ENCODE data around the gene PI16.
"Not testable (repeated sequence)": the region's sequence is repeated elsewhere in the genome, so short reads cannot be mapped to it uniquely, and the experiment has no call there.

Gene PI16

GRCh38 chr6:36990401-36990800 lies 35.9 kb downstream of the PI16 start:
- CTCF ChIA-PET = interaction anchor here (1.3 to 1.7 kb wide), 2 partner anchors 11 to 28 kb away, joined by 4 to 5 read pairs; no protein-coding TSS in a partner anchor
- H3K4me1 ChIP-seq (ENCODE audit: control extremely low read depth in 1 of 4, control insufficient read depth in 4 of 4, insufficient read depth in 4 of 4, low read length in 3 of 4) = peaks cover 3 to 11% (median 10%) of the 10 kb centered on the region in 4 experiments
- H3K36me3 ChIP-seq (ENCODE audit: control insufficient read depth in 4 of 4, insufficient read depth in 4 of 4, low read length in 3 of 4); H3K27ac ChIP-seq (ENCODE audit: insufficient read depth in 1 of 2, low read depth in 1 of 2, low read length in 2 of 2, poor library complexity in 1 of 2, severe bottlenecking in 2 of 2); H3K4me3 ChIP-seq (ENCODE audit: control insufficient read depth in 1 of 7, extremely low read depth in 1 of 7, insufficient read depth in 4 of 7, low read depth in 2 of 7, low read length in 6 of 7); POLR2A ChIA-PET; DNase-seq; H3K27me3 ChIP-seq (replicated peaks in 2 of 5; ENCODE audit: control insufficient read depth in 4 of 5, insufficient read depth in 5 of 5, low read length in 4 of 5); H3K9me3 ChIP-seq (ENCODE audit: control extremely low read depth in 1 of 5, control insufficient read depth in 4 of 5, insufficient read depth in 2 of 5, low read depth in 1 of 5, low read length in 4 of 5): not testable (repeated sequence)
- WGBS (ENCODE audit: insufficient coverage) = 95% methylated on average over 2 of the region's 2 CpGs

- POLR2A ChIA-PET = no interaction called here
- CTCF ChIA-PET = interaction anchor here (0.8 to 1.1 kb wide), 2 partner anchors 20 kb away, joined by 3 to 4 read pairs; no protein-coding TSS in a partner anchor
- no peak for DNase-seq
- Histone ChIP-seq H3K36me3 (ENCODE audit: control insufficient read depth in 4 of 4, insufficient read depth in 4 of 4, low read length in 3 of 4) (no peaks in the 10 kb centered on the region), H3K4me1 (ENCODE audit: control extremely low read depth in 1 of 4, control insufficient read depth in 4 of 4, insufficient read depth in 4 of 4, low read length in 3 of 4) (peaks cover 0 to 8% (median 0%) of the 10 kb centered on the region in 4 experiments), H3K27me3 (replicated peaks in 2 of 5; ENCODE audit: control insufficient read depth in 4 of 5, insufficient read depth in 5 of 5, low read length in 4 of 5) (peaks cover 0 to 5% (median 0%) of the 10 kb centered on the region in 5 experiments), H3K9me3 (ENCODE audit: control extremely low read depth in 1 of 5, control insufficient read depth in 4 of 5, insufficient read depth in 2 of 5, low read depth in 1 of 5, low read length in 4 of 5) (no peaks in the 10 kb centered on the region), H3K4me3 (ENCODE audit: control insufficient read depth in 1 of 7, extremely low read depth in 1 of 7, insufficient read depth in 4 of 7, low read depth in 2 of 7, low read length in 6 of 7) (no peak overlapping the region), H3K27ac (ENCODE audit: insufficient read depth in 1 of 2, low read depth in 1 of 2, low read length in 2 of 2, poor library complexity in 1 of 2, severe bottlenecking in 2 of 2) (no peak overlapping the region)
- 93% methylated on average over 16 of the region's 18 CpGs for WGBS (ENCODE audit: insufficient coverage)
Observed at GRCh38 chr6:36997811-36998722, 43.5 kb downstream of the PI16 start.

- Histone ChIP-seq H3K27me3 (replicated peaks in 2 of 5; ENCODE audit: control insufficient read depth in 4 of 5, insufficient read depth in 5 of 5, low read length in 4 of 5) (peaks cover 0 to 5% (median 0%) of the 10 kb centered on the region in 5 experiments), H3K9me3 (ENCODE audit: control extremely low read depth in 1 of 5, control insufficient read depth in 4 of 5, insufficient read depth in 2 of 5, low read depth in 1 of 5, low read length in 4 of 5) (no peaks in the 10 kb centered on the region), H3K4me3 (ENCODE audit: control insufficient read depth in 1 of 7, extremely low read depth in 1 of 7, insufficient read depth in 4 of 7, low read depth in 2 of 7, low read length in 6 of 7) (no peak overlapping the region), H3K27ac (ENCODE audit: insufficient read depth in 1 of 2, low read depth in 1 of 2, low read length in 2 of 2, poor library complexity in 1 of 2, severe bottlenecking in 2 of 2) (no peak overlapping the region), H3K36me3 (ENCODE audit: control insufficient read depth in 4 of 4, insufficient read depth in 4 of 4, low read length in 3 of 4) (no peaks in the 10 kb centered on the region), H3K4me1 (ENCODE audit: control extremely low read depth in 1 of 4, control insufficient read depth in 4 of 4, insufficient read depth in 4 of 4, low read length in 3 of 4) (peaks cover 0 to 8% (median 0%) of the 10 kb centered on the region in 4 experiments)
- WGBS (ENCODE audit: insufficient coverage) = 91% methylated on average over 6 of the region's 8 CpGs
- no peak for DNase-seq
- POLR2A ChIA-PET = no interaction called here
- CTCF ChIA-PET = interaction anchor here (0.8 kb wide), 1 partner anchor 21 kb away, joined by 4 read pairs; no protein-coding TSS in a partner anchor
Observed at GRCh38 chr6:36998723-36999038, 44.1 kb downstream of the PI16 start.

- Histone ChIP-seq H3K9me3 (ENCODE audit: control extremely low read depth in 1 of 5, control insufficient read depth in 4 of 5, insufficient read depth in 2 of 5, low read depth in 1 of 5, low read length in 4 of 5) (no peaks in the 10 kb centered on the region), H3K36me3 (ENCODE audit: control insufficient read depth in 4 of 4, insufficient read depth in 4 of 4, low read length in 3 of 4) (no peaks in the 10 kb centered on the region), H3K27ac (ENCODE audit: insufficient read depth in 1 of 2, low read depth in 1 of 2, low read length in 2 of 2, poor library complexity in 1 of 2, severe bottlenecking in 2 of 2) (no peak overlapping the region), H3K4me3 (ENCODE audit: control insufficient read depth in 1 of 7, extremely low read depth in 1 of 7, insufficient read depth in 4 of 7, low read depth in 2 of 7, low read length in 6 of 7) (no peak overlapping the region), H3K4me1 (ENCODE audit: control extremely low read depth in 1 of 4, control insufficient read depth in 4 of 4, insufficient read depth in 4 of 4, low read length in 3 of 4) (peaks cover 0 to 8% (median 0%) of the 10 kb centered on the region in 4 experiments), H3K27me3 (replicated peaks in 2 of 5; ENCODE audit: control insufficient read depth in 4 of 5, insufficient read depth in 5 of 5, low read length in 4 of 5) (peaks cover 0 to 5% (median 0%) of the 10 kb centered on the region in 5 experiments)
- DNase-seq = no peak
- ChIA-PET CTCF (interaction anchor here (0.8 kb wide), 1 partner anchor 21 kb away, joined by 4 read pairs; no protein-coding TSS in a partner anchor), POLR2A (no interaction called here)
- 97% methylated on average over 11 of the region's 15 CpGs for WGBS (ENCODE audit: insufficient coverage)
Observed at GRCh38 chr6:36999061-36999750, 44.7 kb downstream of the PI16 start.

GRCh38 chr6:36999751-37000125 lies 45.2 kb downstream of the PI16 start:
- no peak for DNase-seq
- Histone ChIP-seq H3K27me3 (replicated peaks in 2 of 5; ENCODE audit: control insufficient read depth in 4 of 5, insufficient read depth in 5 of 5, low read length in 4 of 5) (peaks cover 0 to 5% (median 0%) of the 10 kb centered on the region in 5 experiments), H3K9me3 (ENCODE audit: control extremely low read depth in 1 of 5, control insufficient read depth in 4 of 5, insufficient read depth in 2 of 5, low read depth in 1 of 5, low read length in 4 of 5) (no peaks in the 10 kb centered on the region), H3K4me3 (ENCODE audit: control insufficient read depth in 1 of 7, extremely low read depth in 1 of 7, insufficient read depth in 4 of 7, low read depth in 2 of 7, low read length in 6 of 7) (no peak overlapping the region), H3K27ac (ENCODE audit: insufficient read depth in 1 of 2, low read depth in 1 of 2, low read length in 2 of 2, poor library complexity in 1 of 2, severe bottlenecking in 2 of 2) (no peak overlapping the region), H3K36me3 (ENCODE audit: control insufficient read depth in 4 of 4, insufficient read depth in 4 of 4, low read length in 3 of 4) (no peaks in the 10 kb centered on the region), H3K4me1 (ENCODE audit: control extremely low read depth in 1 of 4, control insufficient read depth in 4 of 4, insufficient read depth in 4 of 4, low read length in 3 of 4) (peaks cover 0 to 8% (median 0%) of the 10 kb centered on the region in 4 experiments)
- POLR2A ChIA-PET = no interaction called here
- WGBS (ENCODE audit: insufficient coverage) = no CpG with 5 or more reads among the region's 4 CpGs
- CTCF ChIA-PET = no interaction called here

- WGBS (ENCODE audit: insufficient coverage) = 92% methylated on average over 11 of the region's 11 CpGs
- CTCF ChIA-PET = no interaction called here
- H3K27ac ChIP-seq (ENCODE audit: insufficient read depth in 1 of 2, low read depth in 1 of 2, low read length in 2 of 2, poor library complexity in 1 of 2, severe bottlenecking in 2 of 2) = no peak overlapping the region
Observed at GRCh38 chr6:37004044-37004980, 49.8 kb downstream of the PI16 start.

More at GRCh38 chr6:37004044-37004980, 49.8 kb downstream of the PI16 start:
- H3K9me3 ChIP-seq (ENCODE audit: control extremely low read depth in 1 of 5, control insufficient read depth in 4 of 5, insufficient read depth in 2 of 5, low read depth in 1 of 5, low read length in 4 of 5) = no peaks in the 10 kb centered on the region
- peaks cover 6 to 51% (median 27%) of the 10 kb centered on the region in 4 experiments for H3K4me1 ChIP-seq (ENCODE audit: control extremely low read depth in 1 of 4, control insufficient read depth in 4 of 4, insufficient read depth in 4 of 4, low read length in 3 of 4)
- no peak overlapping the region for H3K4me3 ChIP-seq (ENCODE audit: control insufficient read depth in 1 of 7, extremely low read depth in 1 of 7, insufficient read depth in 4 of 7, low read depth in 2 of 7, low read length in 6 of 7)
- H3K36me3 ChIP-seq (ENCODE audit: control insufficient read depth in 4 of 4, insufficient read depth in 4 of 4, low read length in 3 of 4) = no peaks in the 10 kb centered on the region
- POLR2A ChIA-PET = no interaction called here
- DNase-seq = no peak
- H3K27me3 ChIP-seq (replicated peaks in 2 of 5; ENCODE audit: control insufficient read depth in 4 of 5, insufficient read depth in 5 of 5, low read length in 4 of 5) = no peaks in the 10 kb centered on the region
